AG08396 (cell line): Measurements from ENCODE around the gene JMJD1C.
A peak's percentile ranks its signal among the peaks of the same experiment; 100 is the strongest.

Experiments
- DNase-seq: peaks from one replicate; pipeline ENCODE4 v3.0.0; 2012; ENCODE audit warnings: low spot score, mixed read lengths

The JMJD1C gene

DNA sequence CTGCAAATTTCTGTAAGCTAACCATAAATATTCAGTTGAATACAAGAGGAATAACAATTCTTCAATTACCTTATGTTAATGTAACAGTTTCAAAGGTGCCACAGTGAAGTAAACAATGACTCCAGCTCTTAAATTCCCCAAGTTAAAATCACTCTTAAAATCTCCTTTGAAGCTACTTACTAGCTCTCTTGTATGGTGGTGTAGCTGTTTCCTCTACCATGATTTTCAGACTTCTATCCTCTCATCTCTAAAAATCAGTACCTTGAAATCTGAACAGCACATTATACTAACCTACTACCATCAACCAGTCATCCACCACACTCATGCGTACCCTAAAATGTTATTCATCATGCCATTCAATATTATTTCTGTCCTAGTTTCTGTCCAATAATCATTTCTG is 29.6 kb downstream of the JMJD1C start:
- DNase-seq, result no peak

DNA sequence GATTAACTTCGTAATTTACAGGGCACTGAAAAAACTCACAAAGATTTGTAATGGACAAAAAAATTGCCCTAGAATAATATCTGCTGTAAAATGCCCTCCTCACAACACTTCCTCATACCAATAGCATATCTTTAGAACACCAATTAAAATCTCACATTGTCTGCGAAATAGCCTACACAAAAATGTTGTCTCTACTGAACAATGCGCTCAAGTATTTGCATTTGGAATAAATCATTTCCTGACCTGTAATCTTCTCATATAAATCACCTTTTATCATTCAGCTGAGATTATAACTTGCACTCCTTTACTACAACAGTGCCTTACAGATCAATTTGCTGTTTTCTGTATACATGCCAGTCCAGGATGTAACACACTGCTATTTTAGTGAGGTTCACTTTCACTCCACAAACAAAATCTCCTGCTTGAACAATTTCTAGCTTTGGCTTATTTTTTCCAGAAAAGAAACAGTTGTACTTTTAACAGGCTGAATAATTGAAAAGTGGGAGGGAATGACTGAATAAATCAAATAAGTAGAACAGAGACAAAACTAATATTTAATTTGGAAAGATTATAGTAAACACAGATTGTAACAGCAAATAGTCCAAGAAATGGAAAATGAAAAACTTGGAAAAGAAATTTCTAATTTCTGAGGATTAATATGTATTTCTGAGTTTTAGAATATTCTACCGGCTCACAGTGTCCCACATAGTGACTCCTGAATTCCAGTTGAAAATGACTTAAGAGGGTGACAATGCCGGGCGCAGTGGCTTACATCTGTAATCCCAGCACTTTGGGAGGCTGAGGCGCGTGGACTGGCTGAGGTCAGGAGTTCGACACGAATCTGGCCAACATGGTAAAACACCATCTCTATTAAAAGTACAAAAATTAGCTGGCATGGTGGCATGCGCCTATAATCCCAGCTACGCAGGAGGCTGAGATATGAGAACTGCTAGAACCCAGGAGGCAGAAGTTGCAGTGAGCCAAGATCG is 30.6 kb downstream of the JMJD1C start:
- DNase-seq, result no peak

GRCh38 chr10:63431962-63432797 is 33.6 kb downstream of the JMJD1C start:
- DNase-seq, result no peak

- DNase-seq, result no peak
Measured at GRCh38 chr10:63430999-63431356, 34.8 kb downstream of the JMJD1C start.

- DNase-seq, result peak; percentile 42
Measured at GRCh38 chr10:63430091-63430998, 35.4 kb downstream of the JMJD1C start.

- peak; percentile 20 for DNase-seq
Measured at GRCh38 chr10:63429281-63429680, 36.5 kb downstream of the JMJD1C start.

GRCh38 chr10:63427013-63427412 is 38.8 kb downstream of the JMJD1C start:
- no peak for DNase-seq

GRCh38 chr10:63425512-63425911 is 40.3 kb downstream of the JMJD1C start:
- no peak for DNase-seq

DNA sequence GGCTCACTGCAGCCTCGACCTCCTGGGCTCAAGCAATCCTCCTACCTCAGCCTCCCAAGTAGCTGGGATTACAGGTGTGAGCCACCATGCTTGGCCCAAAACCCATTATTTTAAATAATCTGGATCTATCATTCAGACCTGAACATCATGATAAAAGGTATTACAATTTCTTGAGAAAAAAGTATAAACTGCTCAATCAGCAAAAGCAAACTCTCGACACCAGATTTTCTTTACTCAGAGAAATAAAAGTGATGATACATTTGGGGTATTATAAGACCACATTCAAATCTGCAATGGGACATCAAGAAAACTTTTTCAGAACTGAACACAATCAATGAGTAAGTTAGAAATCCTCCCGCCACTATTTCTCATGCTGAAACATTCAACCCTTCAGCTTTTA is 41.2 kb downstream of the JMJD1C start:
- no peak for DNase-seq

GRCh38 chr10:63423494-63423893 is 42.3 kb downstream of the JMJD1C start:
- DNase-seq, result no peak

GRCh38 chr10:63421591-63421990 is 44.2 kb downstream of the JMJD1C start:
- DNase-seq, result no peak

GRCh38 chr10:63416376-63416775 is 49.4 kb downstream of the JMJD1C start:
- no peak for DNase-seq

DNA sequence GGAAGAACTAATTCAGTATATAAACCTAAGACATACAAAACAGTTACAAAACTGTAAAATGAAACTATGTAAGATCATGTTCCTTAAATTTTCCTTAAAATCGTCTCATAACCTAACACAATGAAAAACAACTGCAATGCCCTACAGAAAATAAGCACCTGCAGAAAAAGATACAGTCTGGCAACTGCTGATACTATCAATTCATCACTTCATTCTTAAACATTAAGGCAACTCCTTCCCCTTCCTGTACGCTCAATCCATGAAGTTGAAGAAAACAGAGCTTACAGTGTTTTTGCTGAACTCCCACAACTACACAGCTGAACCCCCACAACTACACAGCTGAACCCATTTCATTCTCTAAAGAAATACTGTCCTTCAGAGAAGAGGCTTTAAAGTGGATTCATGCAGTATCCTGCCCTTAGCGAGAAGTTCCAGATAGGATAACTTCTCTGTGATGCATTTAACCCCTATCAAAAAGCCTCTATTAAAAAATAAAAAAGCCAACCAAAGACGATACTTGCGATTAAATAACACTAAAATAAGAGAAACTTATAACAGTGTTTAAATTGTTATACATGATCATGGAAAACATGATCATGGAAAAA is 50.0 kb downstream of the JMJD1C start:
- no peak for DNase-seq

GRCh38 chr10:63414481-63415260 is 51.1 kb downstream of the JMJD1C start:
- peak; percentile 9 for DNase-seq

DNA sequence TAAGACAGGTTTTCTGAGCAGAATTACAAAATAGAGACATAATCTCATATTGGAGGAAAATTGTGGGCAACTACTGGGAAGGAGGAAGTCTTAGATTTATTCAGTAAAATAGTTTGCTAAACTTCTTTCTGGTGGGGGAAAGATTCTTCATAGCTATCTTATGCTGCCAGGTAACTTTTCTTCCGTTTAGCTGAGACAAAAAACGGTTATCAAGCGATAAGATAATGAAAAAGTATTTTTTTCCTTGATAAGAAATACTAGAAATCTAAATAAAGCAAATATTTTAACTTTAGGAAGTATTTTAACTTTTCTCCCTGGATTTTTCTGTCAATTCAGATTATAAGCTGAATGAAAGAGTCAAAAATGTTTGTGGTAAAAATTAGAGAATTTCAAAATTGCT is 52.3 kb downstream of the JMJD1C start:
- DNase-seq, result no peak

DNA sequence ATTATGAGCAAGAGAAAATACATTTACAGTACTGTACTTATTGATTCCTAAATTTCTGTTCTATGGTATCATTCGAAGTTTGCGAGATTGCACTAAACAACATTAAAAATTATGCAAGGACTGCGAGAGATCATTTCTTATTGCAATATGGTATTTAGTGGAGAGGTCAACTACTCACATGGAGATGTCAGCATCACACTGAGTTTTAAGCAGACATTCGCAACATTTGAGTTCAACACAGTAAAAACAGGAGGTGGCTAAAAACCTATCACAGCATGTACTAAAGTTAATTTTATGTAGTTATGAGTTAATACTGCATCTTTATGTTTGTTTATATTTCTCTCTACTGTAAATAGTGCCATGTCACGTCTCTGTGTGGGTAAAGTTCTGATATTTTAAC is 53.5 kb downstream of the JMJD1C start:
- DNase-seq, result no peak

DNA sequence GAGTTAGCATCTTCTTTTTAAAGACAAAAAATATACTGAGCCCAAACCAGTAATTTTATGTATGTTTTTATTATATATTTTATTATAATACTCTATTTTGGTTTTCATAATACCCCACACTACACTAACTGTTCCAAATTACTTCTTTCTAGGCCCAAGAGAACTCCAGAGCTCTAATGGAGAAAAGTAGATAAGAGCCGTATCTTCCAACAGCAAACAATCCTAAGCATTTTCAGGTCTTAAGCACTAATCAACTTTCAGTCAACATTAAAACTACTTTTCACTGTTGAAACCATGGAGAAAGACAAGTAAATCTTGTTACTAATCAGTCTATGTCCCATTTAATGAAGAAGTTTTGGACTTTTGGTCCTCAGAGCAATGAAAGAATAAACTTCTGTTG is 55.1 kb downstream of the JMJD1C start:
- no peak for DNase-seq

- DNase-seq, result peak; percentile 22
Measured at GRCh38 chr10:63409465-63410027, 56.2 kb downstream of the JMJD1C start.

DNA sequence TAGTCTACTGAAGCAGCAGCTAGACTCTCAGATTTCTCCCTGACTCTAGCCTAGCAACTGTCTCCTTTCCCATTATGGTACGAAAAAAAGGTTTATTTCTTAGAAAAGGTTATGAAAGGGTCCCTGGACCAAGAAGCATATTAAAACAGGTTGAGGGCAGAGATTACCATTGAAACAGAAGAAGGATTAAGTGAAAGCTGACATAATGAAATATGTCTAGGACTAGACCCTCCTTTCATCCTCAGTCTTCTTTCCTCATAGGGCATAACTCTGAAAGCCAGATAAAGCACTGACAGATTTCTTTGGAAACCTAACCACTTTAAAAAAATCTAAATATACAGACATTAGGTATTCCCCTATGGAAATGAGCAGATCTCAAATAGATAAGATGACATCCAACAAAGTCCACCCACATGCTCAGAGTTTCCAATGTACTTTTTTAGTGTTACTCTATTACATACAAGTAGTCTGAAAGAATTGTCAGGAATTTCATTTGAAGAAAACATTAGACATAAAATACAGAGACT is 58.6 kb downstream of the JMJD1C start:
- DNase-seq, result no peak

DNA sequence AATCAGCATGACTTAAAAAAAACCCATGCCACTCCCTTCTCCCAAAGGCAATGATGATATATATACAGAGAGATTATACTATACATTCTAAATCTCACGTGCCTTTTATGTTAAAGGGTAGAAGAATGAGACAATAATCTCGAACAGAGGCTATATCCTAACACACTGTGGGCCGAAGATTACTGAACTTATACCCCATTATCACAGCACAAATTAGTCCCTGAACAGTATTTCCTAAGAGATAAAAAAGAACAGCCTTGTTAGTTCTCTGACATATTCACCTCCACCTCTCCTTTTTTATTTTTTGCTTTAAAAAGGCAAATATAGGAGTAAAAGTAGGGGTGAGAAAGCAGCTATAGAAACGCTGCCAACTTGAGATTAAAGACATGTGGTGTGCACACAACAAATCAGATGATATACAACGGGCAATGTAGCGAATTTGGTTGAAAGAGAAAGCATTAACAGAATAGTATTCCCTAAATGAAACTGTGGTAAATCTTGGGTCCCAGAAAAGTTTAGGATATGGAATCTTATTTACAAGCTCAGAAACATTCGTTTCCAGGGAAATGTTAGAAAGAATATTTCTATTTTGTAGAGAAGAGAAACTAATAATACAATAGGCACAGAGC is 69.5 kb downstream of the JMJD1C start:
- no peak for DNase-seq
